Hepatocyte (in vitro differentiated cells): ENCODE data around the gene ARL8B. TPM values are rescaled to one million over a fixed set of nuclear protein-coding genes. Genes with fewer than 3 reads are reported as not detected.

Source experiments
- DNase-seq: peaks from one replicate; pipeline ENCODE4 v3.0.0-alpha.2; 2016; ENCODE audit warnings: low spot score
- H2AFZ ChIP-seq: fragments of 200-600 bp; sonication (generic); 2 replicates; pipeline ENCODE4 v1.6.0; 2016; ENCODE audit warnings: antibody characterized with exemption, mild to moderate bottlenecking
- H3K27ac ChIP-seq: fragments of 200-600 bp; sonication (generic); 2 replicates; pipeline ENCODE4 v1.5.1; 2016; ENCODE audit warnings: mild to moderate bottlenecking
- H3K27me3 ChIP-seq: fragments of 200-600 bp; sonication (generic); 2 replicates; pipeline ENCODE4 v1.6.1; 2016
- H3K36me3 ChIP-seq: fragments of 200-600 bp; sonication (generic); replicated peaks from 2 replicates; pipeline ENCODE4 v1.5.1; 2016; ENCODE audit warnings: low read depth; ENCODE audit not compliant: insufficient read depth
- H3K4me1 ChIP-seq: fragments of 200-600 bp; sonication (generic); 2 replicates; pipeline ENCODE4 v1.5.1; 2016; ENCODE audit warnings: mild to moderate bottlenecking, moderate library complexity; ENCODE audit not compliant: insufficient read depth
- H3K4me2 ChIP-seq: fragments of 200-600 bp; sonication (generic); 2 replicates; pipeline ENCODE4 v1.6.0; 2016
- H3K4me3 ChIP-seq: fragments of 200-600 bp; sonication (generic); 2 replicates; pipeline ENCODE4 v1.5.1; 2016; ENCODE audit warnings: mild to moderate bottlenecking
- H3K79me2 ChIP-seq: fragments of 200-600 bp; sonication (generic); 2 replicates; pipeline ENCODE4 v1.6.0; 2017; ENCODE audit warnings: mild to moderate bottlenecking
- H3K9me2 ChIP-seq: fragments of 200-600 bp; sonication (generic); replicated peaks from 2 replicates; pipeline ENCODE4 v1.6.0; 2017; ENCODE audit warnings: mild to moderate bottlenecking; ENCODE audit not compliant: insufficient read depth
- H3K9me3 ChIP-seq: fragments of 200-600 bp; sonication (generic); 2 replicates; pipeline ENCODE4 v1.5.1; 2016; ENCODE audit warnings: low read depth, mild to moderate bottlenecking
- H4K20me1 ChIP-seq: fragments of 200-600 bp; sonication (generic); 2 replicates; pipeline ENCODE4 v1.6.0; 2016; ENCODE audit warnings: mild to moderate bottlenecking; ENCODE audit not compliant: insufficient read depth, poor library complexity, severe bottlenecking
- EZH2 ChIP-seq: fragments of 200-600 bp; sonication (generic); IDR thresholded peaks from 2 replicates; pipeline ENCODE4 v1.6.1; 2016; ENCODE audit warnings: antibody characterized with exemption, mild to moderate bottlenecking, borderline replicate concordance
- EZH2phosphoT487 ChIP-seq: fragments of 200-600 bp; sonication (generic); IDR thresholded peaks from one replicate; pipeline ENCODE4 v1.6.1; 2018; ENCODE audit warnings: antibody characterized with exemption, mild to moderate bottlenecking, low read depth, moderate library complexity; ENCODE audit not compliant: unreplicated experiment, severe bottlenecking
- WGBS: methylation state at CpG from one replicate; pipeline ENCODE4 v1.1.6; 2016; ENCODE audit warnings: low lambda C conversion rate; ENCODE audit errors: missing lambda C conversion rate; 5-methylcytosine and 5-hydroxymethylcytosine counted together
- polyA plus RNA-seq: library from polyadenylated mRNA; unstranded; fragments of >200 nt; fragmentation: Nextera tagmentation; extraction: Ambion mirVana; gene quantifications from 2 replicates; pipeline ENCODE4 v1.2.1, GENCODE V29; 2016
- total RNA-seq: library from RNA; depleted of rRNA; stranded (reverse); fragments of >200 nt; gene quantifications from 2 replicates; pipeline ENCODE4 v1.2.3, GENCODE V29; 2014
- TF ChIP-seq, protein P1 (sequence below): fragments of 200-600 bp; sonication (generic); IDR thresholded peaks from 2 replicates; pipeline ENCODE4 v1.5.1; 2016; ENCODE audit warnings: antibody characterized with exemption, mild to moderate bottlenecking; ENCODE audit not compliant: poor library complexity

Gene ARL8B
- total and polyA plus RNA-seq, 2 experiments from 2014 or later = 58.1 to 94.4 TPM

DNA sequence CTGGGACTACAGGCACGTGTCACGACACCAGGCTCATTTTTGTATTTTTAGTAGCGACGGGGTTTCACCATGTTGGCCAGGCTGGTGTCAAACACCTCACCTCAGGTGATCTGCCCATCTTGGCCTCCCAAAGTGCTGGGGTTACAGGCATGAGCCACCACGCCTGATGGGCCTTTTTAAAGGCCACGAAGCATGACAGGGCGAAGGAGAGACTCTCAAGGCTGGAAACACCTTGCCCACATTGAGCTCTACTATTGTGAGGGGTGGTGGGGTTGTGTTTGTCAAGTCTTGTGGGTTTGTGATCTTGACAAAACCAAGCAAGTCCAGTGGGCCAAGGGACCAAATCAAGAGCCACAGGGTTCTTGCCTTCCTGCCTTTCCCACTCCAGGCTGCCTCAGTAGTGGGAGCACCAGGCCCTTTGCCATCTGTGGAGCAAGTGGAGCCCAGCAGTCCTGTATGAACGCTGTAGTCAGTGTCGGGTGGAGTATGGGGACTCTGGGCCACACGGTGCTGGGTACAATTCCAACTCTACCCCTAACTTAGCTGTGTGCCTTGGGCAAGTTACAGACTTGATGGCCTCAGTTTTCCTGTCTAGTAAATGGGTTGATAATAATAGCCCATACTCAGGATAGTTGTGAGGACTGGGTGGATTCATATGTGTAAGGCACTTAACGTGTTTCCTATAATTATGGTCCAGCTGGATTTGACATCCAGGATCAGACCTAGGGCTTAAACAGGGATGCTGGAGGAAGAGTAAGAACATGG is 98.8 kb downstream of the ARL8B start:
- Histone ChIP-seq H4K20me1 (no peaks in the 10 kb centered on the region), H3K27ac (no peak overlapping the region), H2AFZ (no peak overlapping the region), H3K4me1 (no peaks in the 10 kb centered on the region), H3K9me3 (no peaks in the 10 kb centered on the region), H3K4me2 (no peak overlapping the region), H3K27me3 (no peaks in the 10 kb centered on the region), H3K9me2 (no peaks in the 10 kb centered on the region), H3K4me3 (no peak overlapping the region), H3K79me2 (no peaks in the 10 kb centered on the region), H3K36me3 (no peaks in the 10 kb centered on the region)
- no peak for TF ChIP-seq EZH2
- TF ChIP-seq, protein P1, sequence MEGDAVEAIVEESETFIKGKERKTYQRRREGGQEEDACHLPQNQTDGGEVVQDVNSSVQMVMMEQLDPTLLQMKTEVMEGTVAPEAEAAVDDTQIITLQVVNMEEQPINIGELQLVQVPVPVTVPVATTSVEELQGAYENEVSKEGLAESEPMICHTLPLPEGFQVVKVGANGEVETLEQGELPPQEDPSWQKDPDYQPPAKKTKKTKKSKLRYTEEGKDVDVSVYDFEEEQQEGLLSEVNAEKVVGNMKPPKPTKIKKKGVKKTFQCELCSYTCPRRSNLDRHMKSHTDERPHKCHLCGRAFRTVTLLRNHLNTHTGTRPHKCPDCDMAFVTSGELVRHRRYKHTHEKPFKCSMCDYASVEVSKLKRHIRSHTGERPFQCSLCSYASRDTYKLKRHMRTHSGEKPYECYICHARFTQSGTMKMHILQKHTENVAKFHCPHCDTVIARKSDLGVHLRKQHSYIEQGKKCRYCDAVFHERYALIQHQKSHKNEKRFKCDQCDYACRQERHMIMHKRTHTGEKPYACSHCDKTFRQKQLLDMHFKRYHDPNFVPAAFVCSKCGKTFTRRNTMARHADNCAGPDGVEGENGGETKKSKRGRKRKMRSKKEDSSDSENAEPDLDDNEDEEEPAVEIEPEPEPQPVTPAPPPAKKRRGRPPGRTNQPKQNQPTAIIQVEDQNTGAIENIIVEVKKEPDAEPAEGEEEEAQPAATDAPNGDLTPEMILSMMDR = no peak
- no peak for TF ChIP-seq EZH2phosphoT487
- no peak for DNase-seq
- 88% methylated on average over 11 of the region's 11 CpGs for WGBS

DNA sequence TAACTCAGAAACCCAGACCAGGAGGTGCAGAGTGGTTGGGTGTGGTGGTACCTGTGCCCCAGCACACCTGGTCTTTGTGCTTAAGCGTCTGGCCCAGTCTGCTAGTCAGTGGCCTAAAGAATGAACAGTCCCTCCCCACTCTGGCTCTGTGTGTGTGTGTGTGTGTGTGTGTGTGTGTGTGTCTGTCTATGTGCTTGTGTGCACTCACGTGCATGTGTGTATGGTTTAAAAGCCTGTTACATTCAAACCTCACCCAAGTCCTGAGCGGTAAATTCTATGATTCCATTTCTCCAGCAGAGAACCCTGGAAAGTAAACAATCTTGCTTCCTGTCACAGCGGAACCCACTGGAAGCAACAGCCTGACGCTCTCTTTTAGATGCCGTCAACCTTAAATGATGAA is 99.6 kb downstream of the ARL8B start:
- no peaks in the 10 kb centered on the region for H3K27me3 ChIP-seq
- H3K9me2 ChIP-seq = no peaks in the 10 kb centered on the region
- DNase-seq = no peak
- WGBS = 40% methylated on average over 6 of the region's 6 CpGs
- peak overlapping the region; percentile 47 for H3K27ac ChIP-seq
- TF ChIP-seq EZH2 = no peak
- TF ChIP-seq, protein P1 = no peak
- no peak for TF ChIP-seq EZH2phosphoT487
- H3K4me3 ChIP-seq = no peak overlapping the region
- no peaks in the 10 kb centered on the region for H4K20me1 ChIP-seq
- H3K4me2 ChIP-seq = no peak overlapping the region
- no peaks in the 10 kb centered on the region for H3K4me1 ChIP-seq
- no peaks in the 10 kb centered on the region for H3K9me3 ChIP-seq
- H3K79me2 ChIP-seq = no peaks in the 10 kb centered on the region
- H2AFZ ChIP-seq = no peak overlapping the region
- H3K36me3 ChIP-seq = no peaks in the 10 kb centered on the region

DNA sequence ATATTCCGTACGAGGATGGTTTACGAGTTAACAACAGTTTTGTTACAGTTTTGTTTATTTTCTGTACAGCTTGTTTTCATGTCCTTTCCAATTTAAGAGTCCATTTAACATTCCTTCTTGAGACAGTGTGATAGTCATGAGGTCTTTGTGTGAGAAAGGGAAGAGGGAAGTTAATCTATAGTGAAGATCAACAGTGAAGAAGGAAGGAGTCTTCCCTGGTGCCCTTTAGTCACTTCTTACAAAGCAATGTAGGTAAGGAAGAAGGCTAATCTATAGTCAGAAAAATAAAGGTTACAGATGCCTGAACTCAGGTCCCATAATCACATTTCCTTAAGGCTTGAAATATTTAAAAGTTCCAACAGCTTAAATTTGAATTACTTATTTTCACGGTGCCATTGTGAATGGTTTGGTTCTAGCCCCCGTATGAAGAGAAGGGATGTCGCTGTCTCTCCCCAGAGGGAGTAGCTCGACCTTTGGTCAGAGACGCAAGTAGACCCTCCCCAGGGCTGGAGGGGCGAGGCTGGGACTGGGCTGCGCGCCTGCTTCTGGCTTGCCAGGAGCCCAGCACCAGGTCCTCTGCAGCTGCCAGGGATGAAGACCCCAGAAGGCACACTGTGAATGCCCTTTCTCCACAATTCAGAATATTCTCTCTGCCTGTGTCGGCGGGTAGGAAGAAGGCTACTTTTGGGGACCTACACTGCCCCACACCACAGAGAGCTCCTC is 100.4 kb downstream of the ARL8B start:
- Histone ChIP-seq H3K4me2 (no peak overlapping the region), H3K9me3 (no peaks in the 10 kb centered on the region), H4K20me1 (no peaks in the 10 kb centered on the region), H3K79me2 (no peaks in the 10 kb centered on the region), H3K4me1 (no peaks in the 10 kb centered on the region), H3K4me3 (no peak overlapping the region), H3K9me2 (no peaks in the 10 kb centered on the region), H3K27ac (peak overlapping the region; percentile 47), H3K36me3 (no peaks in the 10 kb centered on the region), H3K27me3 (no peaks in the 10 kb centered on the region), H2AFZ (no peak overlapping the region)
- WGBS = 82% methylated on average over 13 of the region's 13 CpGs
- no peak for DNase-seq
- TF ChIP-seq EZH2 (no peak), EZH2phosphoT487 (no peak)
- TF ChIP-seq, protein P1 = no peak
